GM21528 (cell line): Measurements from ENCODE around the gene CYP39A1.

Experiments
- ATAC-seq: cut with Tn5 transposase; IDR thresholded peaks from one replicate; pipeline ENCODE4 v1.9.1; 2021; ENCODE audit warnings: mild to moderate bottlenecking, moderate library complexity; ENCODE audit not compliant: unreplicated experiment, low FRiP score

Gene CYP39A1

GRCh38 chr6:46598215-46598614 lies 54.4 kb downstream of the CYP39A1 start:
- ATAC-seq = no peak

GRCh38 chr6:46592740-46593139 lies 59.9 kb downstream of the CYP39A1 start:
- no peak for ATAC-seq

- ATAC-seq = no peak
These were observed 60.6 kb downstream of the CYP39A1 start for GRCh38 chr6:46592046-46592445.

GRCh38 chr6:46590765-46591164 lies 61.9 kb downstream of the CYP39A1 start:
- no peak for ATAC-seq

GRCh38 chr6:46586906-46587305 lies 65.7 kb downstream of the CYP39A1 start:
- no peak for ATAC-seq

- ATAC-seq = no peak
These were observed 68.0 kb downstream of the CYP39A1 start for GRCh38 chr6:46584586-46584985.

GRCh38 chr6:46583721-46584120 lies 68.9 kb downstream of the CYP39A1 start:
- no peak for ATAC-seq

GRCh38 chr6:46583081-46583480 lies 69.5 kb downstream of the CYP39A1 start:
- ATAC-seq = no peak

GRCh38 chr6:46581459-46582177 lies 71.0 kb downstream of the CYP39A1 start:
- no peak for ATAC-seq

- no peak for ATAC-seq
These were observed 77.1 kb downstream of the CYP39A1 start for GRCh38 chr6:46575530-46575929.

- no peak for ATAC-seq
These were observed 79.5 kb downstream of the CYP39A1 start for GRCh38 chr6:46573140-46573539.

GRCh38 chr6:46565531-46565930 lies 87.1 kb downstream of the CYP39A1 start:
- ATAC-seq = no peak

GRCh38 chr6:46563924-46564323 lies 88.7 kb downstream of the CYP39A1 start:
- no peak for ATAC-seq

- ATAC-seq = no peak
These were observed 96.6 kb downstream of the CYP39A1 start for GRCh38 chr6:46556053-46556452.

GRCh38 chr6:46555129-46555528 lies 97.5 kb downstream of the CYP39A1 start:
- no peak for ATAC-seq

GRCh38 chr6:46549155-46549554 lies 103.5 kb downstream of the CYP39A1 start:
- no peak for ATAC-seq

- no peak for ATAC-seq
These were observed 111.1 kb downstream of the CYP39A1 start for GRCh38 chr6:46541556-46541955.

GRCh38 chr6:46539866-46540265 lies 112.8 kb downstream of the CYP39A1 start:
- no peak for ATAC-seq

GRCh38 chr6:46538800-46539480 lies 113.7 kb downstream of the CYP39A1 start:
- ATAC-seq = no peak

- no peak for ATAC-seq
These were observed 121.7 kb downstream of the CYP39A1 start for GRCh38 chr6:46530896-46531295.

- ATAC-seq = no peak
These were observed 123.5 kb downstream of the CYP39A1 start for GRCh38 chr6:46528961-46529750.
